ENCODE measurements around the gene GPATCH11. TPM values are rescaled to one million over a fixed set of nuclear protein-coding genes. Genes with fewer than 3 reads are reported as not detected.

GPATCH11 gene
- total RNA-seq, 2 experiments from 2014 or later = 11.6 to 24.5 TPM

DNA sequence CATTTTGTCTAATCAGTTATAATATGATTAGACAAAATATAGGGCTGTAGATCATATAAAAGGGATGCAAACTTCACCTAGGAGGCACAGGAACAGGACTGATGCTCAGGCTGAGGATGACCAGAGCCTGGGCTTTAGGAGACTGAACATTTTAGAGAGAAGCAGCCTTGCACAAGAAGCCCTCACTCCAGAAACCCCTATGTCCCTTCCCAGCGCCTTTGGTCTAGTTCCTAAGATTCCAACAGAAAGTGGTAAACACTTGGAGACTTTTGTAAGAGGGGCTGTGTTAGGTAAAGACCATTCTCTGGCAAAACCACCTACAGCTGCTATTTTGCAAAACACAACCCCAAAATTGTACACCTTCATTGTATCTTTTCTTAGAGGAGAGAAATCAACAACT lies 33.2 kb downstream of the GPATCH11 start:
- ChIA-PET POLR2A (no interaction called here), CTCF (ENCODE audit: unreplicated experiment) (no interaction called here)
- no peak for DNase-seq (ENCODE audit: low spot score)
- H3K27ac ChIP-seq (ENCODE audit: low read depth, low read length, poor library complexity, severe bottlenecking) = no peak overlapping the region
- intact Hi-C loops (cut with micrococcal nuclease; ENCODE audit: unreplicated experiment) = no loop called here
- no peak overlapping the region for H3K4me3 ChIP-seq (ENCODE audit: low read depth, low read length, poor library complexity, severe bottlenecking)
- H3K9me2 ChIP-seq (ENCODE audit: insufficient read depth, low read length) = no peaks in the 10 kb centered on the region
- H3K79me2 ChIP-seq (ENCODE audit: insufficient read depth, low read depth, low read length) = no peaks in the 10 kb centered on the region
- peaks cover 4% of the 10 kb centered on the region; the same call in 1 of the 2 replicates for H3K36me3 ChIP-seq (ENCODE audit: insufficient read depth, low read length)
- H3K4me2 ChIP-seq (ENCODE audit: low read length) = no peak overlapping the region
- no peak for TF ChIP-seq EZH2phosphoT487 (IDR thresholded peaks at IDR 0.05; ENCODE audit: borderline replicate concordance, low read depth, low read length)
- TF ChIP-seq, protein P1, sequence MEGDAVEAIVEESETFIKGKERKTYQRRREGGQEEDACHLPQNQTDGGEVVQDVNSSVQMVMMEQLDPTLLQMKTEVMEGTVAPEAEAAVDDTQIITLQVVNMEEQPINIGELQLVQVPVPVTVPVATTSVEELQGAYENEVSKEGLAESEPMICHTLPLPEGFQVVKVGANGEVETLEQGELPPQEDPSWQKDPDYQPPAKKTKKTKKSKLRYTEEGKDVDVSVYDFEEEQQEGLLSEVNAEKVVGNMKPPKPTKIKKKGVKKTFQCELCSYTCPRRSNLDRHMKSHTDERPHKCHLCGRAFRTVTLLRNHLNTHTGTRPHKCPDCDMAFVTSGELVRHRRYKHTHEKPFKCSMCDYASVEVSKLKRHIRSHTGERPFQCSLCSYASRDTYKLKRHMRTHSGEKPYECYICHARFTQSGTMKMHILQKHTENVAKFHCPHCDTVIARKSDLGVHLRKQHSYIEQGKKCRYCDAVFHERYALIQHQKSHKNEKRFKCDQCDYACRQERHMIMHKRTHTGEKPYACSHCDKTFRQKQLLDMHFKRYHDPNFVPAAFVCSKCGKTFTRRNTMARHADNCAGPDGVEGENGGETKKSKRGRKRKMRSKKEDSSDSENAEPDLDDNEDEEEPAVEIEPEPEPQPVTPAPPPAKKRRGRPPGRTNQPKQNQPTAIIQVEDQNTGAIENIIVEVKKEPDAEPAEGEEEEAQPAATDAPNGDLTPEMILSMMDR (conservative IDR thresholded peaks at IDR 0.05; ENCODE audit: low read length) = no peak
- H4K20me1 ChIP-seq (ENCODE audit: insufficient read depth, low read length) = no peaks in the 10 kb centered on the region
- no peak overlapping the region for H2AFZ ChIP-seq (ENCODE audit: low read length)
- no peaks in the 10 kb centered on the region for H3K4me1 ChIP-seq (ENCODE audit: insufficient read depth, low read length, poor library complexity, severe bottlenecking)
- no TSS peak for BruUV-seq (replicated peaks)
- no peaks in the 10 kb centered on the region for H3K9me3 ChIP-seq (ENCODE audit: low read length)

DNA sequence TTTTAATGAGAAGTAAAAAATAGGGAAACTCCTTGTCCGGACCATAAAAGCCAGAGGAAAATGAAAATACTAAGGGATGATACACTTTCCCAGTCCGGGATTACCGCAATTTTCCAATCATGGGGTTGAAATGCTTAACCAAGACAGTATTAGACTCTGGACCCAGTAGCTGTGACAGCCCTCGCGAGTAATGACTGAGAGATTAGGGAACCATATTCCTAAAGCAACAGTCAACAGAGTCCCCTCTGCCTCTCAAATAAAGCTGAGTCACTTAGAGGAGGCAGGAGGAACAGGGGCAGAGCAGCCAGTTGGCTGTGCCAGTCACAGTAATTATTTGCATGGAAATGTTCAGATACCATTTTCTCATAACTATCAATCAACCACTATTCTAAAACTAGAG lies 34.8 kb downstream of the GPATCH11 start:
- Histone ChIP-seq H3K9me2 (ENCODE audit: insufficient read depth, low read length) (no peaks in the 10 kb centered on the region), H3K4me2 (ENCODE audit: low read length) (no peak overlapping the region), H3K79me2 (ENCODE audit: insufficient read depth, low read depth, low read length) (no peaks in the 10 kb centered on the region), H3K36me3 (ENCODE audit: insufficient read depth, low read length) (peaks cover 4% of the 10 kb centered on the region; the same call in 1 of the 2 replicates), H3K4me1 (ENCODE audit: insufficient read depth, low read length, poor library complexity, severe bottlenecking) (no peaks in the 10 kb centered on the region), H3K27ac (ENCODE audit: low read depth, low read length, poor library complexity, severe bottlenecking) (no peak overlapping the region), H2AFZ (ENCODE audit: low read length) (no peak overlapping the region), H4K20me1 (ENCODE audit: insufficient read depth, low read length) (no peaks in the 10 kb centered on the region), H3K4me3 (ENCODE audit: low read depth, low read length, poor library complexity, severe bottlenecking) (no peak overlapping the region), H3K9me3 (ENCODE audit: low read length) (no peaks in the 10 kb centered on the region)
- intact Hi-C loops (cut with micrococcal nuclease; ENCODE audit: unreplicated experiment) = no loop called here
- ChIA-PET POLR2A (no interaction called here), CTCF (ENCODE audit: unreplicated experiment) (no interaction called here)
- BruUV-seq (replicated peaks) = no TSS peak
- no peak for DNase-seq (ENCODE audit: low spot score)
- TF ChIP-seq, protein P1 (conservative IDR thresholded peaks at IDR 0.05; ENCODE audit: low read length) = no peak
- no peak for TF ChIP-seq EZH2phosphoT487 (IDR thresholded peaks at IDR 0.05; ENCODE audit: borderline replicate concordance, low read depth, low read length)

DNA sequence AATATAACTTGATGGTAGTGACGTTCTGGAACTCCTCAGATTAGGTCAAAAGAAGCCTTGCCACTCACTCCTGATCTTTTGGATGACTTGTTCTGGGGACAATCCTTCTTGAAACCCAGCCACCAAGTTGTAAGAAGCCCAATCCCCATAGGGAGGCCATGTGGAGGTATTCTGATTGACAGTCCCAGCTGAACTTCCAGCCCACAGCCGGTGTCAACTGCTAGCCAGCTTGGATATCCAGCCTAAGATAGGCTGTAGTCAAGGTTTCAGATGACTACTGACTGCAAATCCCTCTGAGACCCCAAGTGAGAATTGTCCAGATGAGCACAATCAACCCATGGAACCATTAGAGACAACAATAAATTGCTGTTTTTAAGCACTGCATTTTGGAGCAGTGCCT lies 41.1 kb downstream of the GPATCH11 start:
- intact Hi-C loops (cut with micrococcal nuclease; ENCODE audit: unreplicated experiment) = no loop called here
- no peak overlapping the region for H3K4me2 ChIP-seq (ENCODE audit: low read length)
- H3K4me1 ChIP-seq (ENCODE audit: insufficient read depth, low read length, poor library complexity, severe bottlenecking) = no peaks in the 10 kb centered on the region
- no peaks in the 10 kb centered on the region for H3K79me2 ChIP-seq (ENCODE audit: insufficient read depth, low read depth, low read length)
- no TSS peak for BruUV-seq (replicated peaks)
- no peak for DNase-seq (ENCODE audit: low spot score)
- no peak overlapping the region for H2AFZ ChIP-seq (ENCODE audit: low read length)
- TF ChIP-seq EZH2phosphoT487 (IDR thresholded peaks at IDR 0.05; ENCODE audit: borderline replicate concordance, low read depth, low read length) = no peak
- TF ChIP-seq, protein P1 (conservative IDR thresholded peaks at IDR 0.05; ENCODE audit: low read length) = no peak
- 0 out of 2 replicates have a peak, but pooled peaks cover 3% of the 10 kb centered on the region for H3K36me3 ChIP-seq (ENCODE audit: insufficient read depth, low read length)
- ChIA-PET POLR2A (no interaction called here), CTCF (ENCODE audit: unreplicated experiment) (no interaction called here)
- no peaks in the 10 kb centered on the region for H3K9me2 ChIP-seq (ENCODE audit: insufficient read depth, low read length)
- no peaks in the 10 kb centered on the region for H3K9me3 ChIP-seq (ENCODE audit: low read length)
- H3K27ac ChIP-seq (ENCODE audit: low read depth, low read length, poor library complexity, severe bottlenecking) = no peak overlapping the region
- no peaks in the 10 kb centered on the region for H4K20me1 ChIP-seq (ENCODE audit: insufficient read depth, low read length)
- no peak overlapping the region for H3K4me3 ChIP-seq (ENCODE audit: low read depth, low read length, poor library complexity, severe bottlenecking)

Measured in OCI-LY7 (cell line).